ENCODE results near the gene HS6ST3.

HS6ST3 gene

DNA sequence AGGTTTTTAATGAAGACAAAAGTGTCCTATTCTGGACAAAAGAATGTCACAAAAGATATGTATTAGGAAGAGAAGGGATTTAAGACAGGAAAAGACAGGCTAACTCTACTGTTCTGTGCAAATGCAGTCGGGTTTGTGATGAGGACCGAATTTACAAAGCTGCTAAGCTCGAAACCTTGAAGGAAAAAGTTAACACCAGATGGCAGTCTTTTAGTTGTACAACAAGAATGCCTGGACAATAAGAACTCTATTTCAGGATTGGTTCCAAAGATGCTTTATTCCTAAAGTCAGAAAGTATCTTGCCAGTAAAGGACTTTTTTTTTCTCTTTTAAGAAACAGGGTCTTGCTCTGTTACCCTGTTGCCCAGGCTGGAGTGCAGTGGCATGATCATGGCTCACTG is 51.1 kb downstream of the HS6ST3 start:
- Histone ChIP-seq H3K36me3 (ENCODE audit: control insufficient read depth in 2 of 2, insufficient read depth in 2 of 2, low read length in 2 of 2) (no peaks in the 10 kb centered on the region), H3K27ac (ENCODE audit: low read length) (no peak overlapping the region), H3K4me3 (ENCODE audit: low read length in 2 of 2) (no peak overlapping the region), H3K9ac (ENCODE audit: low read length in 2 of 2) (no peak overlapping the region), H3K27me3 (ENCODE audit: control insufficient read depth in 1 of 2, insufficient read depth in 2 of 2, low read length in 2 of 2) (no peaks in the 10 kb centered on the region), H3K9me3 (ENCODE audit: control insufficient read depth in 2 of 2, low read length in 2 of 2) (no peaks in the 10 kb centered on the region), H3K4me1 (ENCODE audit: control insufficient read depth, insufficient read depth, low read length) (no peaks in the 10 kb centered on the region)

GRCh38 chr13:96159725-96160124 is 69.8 kb downstream of the HS6ST3 start:
- Histone ChIP-seq H3K9ac (ENCODE audit: low read length in 2 of 2) (no peak overlapping the region), H3K9me3 (ENCODE audit: control insufficient read depth in 2 of 2, low read length in 2 of 2) (no peaks in the 10 kb centered on the region), H3K4me3 (ENCODE audit: low read length in 2 of 2) (no peak overlapping the region), H3K36me3 (ENCODE audit: control insufficient read depth in 2 of 2, insufficient read depth in 2 of 2, low read length in 2 of 2) (no peaks in the 10 kb centered on the region), H3K4me1 (ENCODE audit: control insufficient read depth, insufficient read depth, low read length) (no peaks in the 10 kb centered on the region), H3K27me3 (ENCODE audit: control insufficient read depth in 1 of 2, insufficient read depth in 2 of 2, low read length in 2 of 2) (no peaks in the 10 kb centered on the region), H3K27ac (ENCODE audit: low read length) (no peak overlapping the region)

- no peak overlapping the region for H3K9ac ChIP-seq (ENCODE audit: low read length in 2 of 2)
- no peak overlapping the region for H3K27ac ChIP-seq (ENCODE audit: low read length)
- no peaks in the 10 kb centered on the region for H3K36me3 ChIP-seq (ENCODE audit: control insufficient read depth in 2 of 2, insufficient read depth in 2 of 2, low read length in 2 of 2)
- H3K4me1 ChIP-seq (ENCODE audit: control insufficient read depth, insufficient read depth, low read length): no peaks in the 10 kb centered on the region
- no peak overlapping the region for H3K4me3 ChIP-seq (ENCODE audit: low read length in 2 of 2)
- H3K9me3 ChIP-seq (ENCODE audit: control insufficient read depth in 2 of 2, low read length in 2 of 2): no peaks in the 10 kb centered on the region
- H3K27me3 ChIP-seq (ENCODE audit: control insufficient read depth in 1 of 2, insufficient read depth in 2 of 2, low read length in 2 of 2): no peaks in the 10 kb centered on the region
Observed at GRCh38 chr13:96161141-96161540, 71.2 kb downstream of the HS6ST3 start.

- H3K27me3 ChIP-seq (ENCODE audit: control insufficient read depth in 1 of 2, insufficient read depth in 2 of 2, low read length in 2 of 2): no peaks in the 10 kb centered on the region
- no peak overlapping the region for H3K4me3 ChIP-seq (ENCODE audit: low read length in 2 of 2)
- no peak overlapping the region for H3K9ac ChIP-seq (ENCODE audit: low read length in 2 of 2)
- H3K4me1 ChIP-seq (ENCODE audit: control insufficient read depth, insufficient read depth, low read length): no peaks in the 10 kb centered on the region
- H3K9me3 ChIP-seq (ENCODE audit: control insufficient read depth in 2 of 2, low read length in 2 of 2): no peaks in the 10 kb centered on the region
- H3K36me3 ChIP-seq (ENCODE audit: control insufficient read depth in 2 of 2, insufficient read depth in 2 of 2, low read length in 2 of 2): no peaks in the 10 kb centered on the region
- no peak overlapping the region for H3K27ac ChIP-seq (ENCODE audit: low read length)
Observed at GRCh38 chr13:96165840-96166239, 75.9 kb downstream of the HS6ST3 start.

GRCh38 chr13:96172066-96172465 is 82.2 kb downstream of the HS6ST3 start:
- H3K4me1 ChIP-seq (ENCODE audit: control insufficient read depth, insufficient read depth, low read length): no peaks in the 10 kb centered on the region
- no peak overlapping the region for H3K4me3 ChIP-seq (ENCODE audit: low read length in 2 of 2)
- no peak overlapping the region for H3K9ac ChIP-seq (ENCODE audit: low read length in 2 of 2)
- no peak overlapping the region for H3K27ac ChIP-seq (ENCODE audit: low read length)
- H3K27me3 ChIP-seq (ENCODE audit: control insufficient read depth in 1 of 2, insufficient read depth in 2 of 2, low read length in 2 of 2): no peaks in the 10 kb centered on the region
- no peaks in the 10 kb centered on the region for H3K9me3 ChIP-seq (ENCODE audit: control insufficient read depth in 2 of 2, low read length in 2 of 2)
- no peaks in the 10 kb centered on the region for H3K36me3 ChIP-seq (ENCODE audit: control insufficient read depth in 2 of 2, insufficient read depth in 2 of 2, low read length in 2 of 2)

DNA sequence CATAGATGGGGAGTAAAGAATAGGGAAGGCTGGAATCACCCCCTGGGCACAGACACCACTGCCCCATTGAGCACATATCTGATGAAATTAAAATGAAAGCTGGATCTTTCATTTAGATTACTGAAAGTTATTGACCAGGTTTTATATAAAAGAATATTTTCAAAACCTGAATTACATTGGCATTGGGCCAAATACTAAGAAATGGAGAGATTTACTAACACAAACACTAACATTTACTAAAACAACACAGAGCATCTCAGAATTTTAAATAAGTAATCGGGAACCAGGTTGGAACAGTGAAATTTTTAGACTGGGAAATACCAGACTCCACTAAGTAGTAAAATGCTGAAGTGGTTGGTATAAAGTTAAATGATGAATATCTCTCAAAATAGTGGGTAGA is 88.9 kb downstream of the HS6ST3 start:
- no peak overlapping the region for H3K9ac ChIP-seq (ENCODE audit: low read length in 2 of 2)
- H3K4me3 ChIP-seq (ENCODE audit: low read length in 2 of 2): no peak overlapping the region
- H3K4me1 ChIP-seq (ENCODE audit: control insufficient read depth, insufficient read depth, low read length): peaks cover 7% of the 10 kb centered on the region
- no peaks in the 10 kb centered on the region for H3K36me3 ChIP-seq (ENCODE audit: control insufficient read depth in 2 of 2, insufficient read depth in 2 of 2, low read length in 2 of 2)
- no peak overlapping the region for H3K27ac ChIP-seq (ENCODE audit: low read length)
- no peaks in the 10 kb centered on the region for H3K27me3 ChIP-seq (ENCODE audit: control insufficient read depth in 1 of 2, insufficient read depth in 2 of 2, low read length in 2 of 2)
- H3K9me3 ChIP-seq (ENCODE audit: control insufficient read depth in 2 of 2, low read length in 2 of 2): no peaks in the 10 kb centered on the region

DNA sequence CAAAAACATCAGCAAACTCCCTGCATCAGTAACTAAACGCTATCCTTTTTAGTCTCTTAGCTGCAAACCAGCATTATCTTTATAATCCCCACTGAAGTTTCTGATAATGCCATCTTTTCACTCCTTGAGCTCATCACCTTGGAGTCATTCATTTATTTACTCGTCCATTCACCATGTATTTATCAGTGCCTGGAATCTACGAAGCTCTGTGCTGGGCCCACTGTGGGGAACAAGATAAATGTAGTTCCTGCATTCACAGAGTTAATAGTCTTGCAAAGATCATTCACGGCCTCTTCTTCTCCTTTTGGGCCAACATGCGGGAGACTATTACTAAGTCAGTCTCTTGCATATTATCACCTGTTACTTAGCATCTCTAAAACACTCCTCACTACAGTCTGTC is 89.4 kb downstream of the HS6ST3 start:
- Histone ChIP-seq H3K4me3 (ENCODE audit: low read length in 2 of 2) (no peak overlapping the region), H3K27me3 (ENCODE audit: control insufficient read depth in 1 of 2, insufficient read depth in 2 of 2, low read length in 2 of 2) (no peaks in the 10 kb centered on the region), H3K27ac (ENCODE audit: low read length) (no peak overlapping the region), H3K9me3 (ENCODE audit: control insufficient read depth in 2 of 2, low read length in 2 of 2) (no peaks in the 10 kb centered on the region), H3K36me3 (ENCODE audit: control insufficient read depth in 2 of 2, insufficient read depth in 2 of 2, low read length in 2 of 2) (no peaks in the 10 kb centered on the region), H3K4me1 (ENCODE audit: control insufficient read depth, insufficient read depth, low read length) (peaks cover 7% of the 10 kb centered on the region), H3K9ac (ENCODE audit: low read length in 2 of 2) (no peak overlapping the region)

DNA sequence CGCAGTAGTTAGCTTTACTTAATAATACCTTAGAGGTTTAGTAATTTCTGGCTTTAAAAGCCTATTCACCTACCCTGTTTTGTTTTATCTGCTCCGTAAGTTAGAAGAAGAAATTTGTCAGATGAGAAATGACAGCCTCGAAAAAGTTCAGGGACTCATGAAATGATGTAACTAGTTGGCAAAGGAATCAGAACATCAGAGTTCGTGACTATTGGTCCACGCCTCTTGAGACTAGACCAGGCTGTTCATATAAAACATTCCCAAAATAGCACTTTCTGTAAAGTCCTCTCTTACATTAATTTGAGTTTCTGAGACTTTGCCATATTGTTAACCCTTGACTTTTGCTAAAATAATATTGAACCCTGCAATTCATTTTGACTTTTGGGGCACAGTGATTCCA is 92.0 kb downstream of the HS6ST3 start:
- Histone ChIP-seq H3K36me3 (ENCODE audit: control insufficient read depth in 2 of 2, insufficient read depth in 2 of 2, low read length in 2 of 2) (no peaks in the 10 kb centered on the region), H3K4me1 (ENCODE audit: control insufficient read depth, insufficient read depth, low read length) (peaks cover 7% of the 10 kb centered on the region), H3K9ac (ENCODE audit: low read length in 2 of 2) (peak overlapping the region in 1 of 2 donors; percentile 52), H3K4me3 (ENCODE audit: low read length in 2 of 2) (peak overlapping the region in 1 of 2 donors; percentile 24), H3K27me3 (ENCODE audit: control insufficient read depth in 1 of 2, insufficient read depth in 2 of 2, low read length in 2 of 2) (no peaks in the 10 kb centered on the region), H3K27ac (ENCODE audit: low read length) (no peak overlapping the region), H3K9me3 (ENCODE audit: control insufficient read depth in 2 of 2, low read length in 2 of 2) (no peaks in the 10 kb centered on the region)

DNA sequence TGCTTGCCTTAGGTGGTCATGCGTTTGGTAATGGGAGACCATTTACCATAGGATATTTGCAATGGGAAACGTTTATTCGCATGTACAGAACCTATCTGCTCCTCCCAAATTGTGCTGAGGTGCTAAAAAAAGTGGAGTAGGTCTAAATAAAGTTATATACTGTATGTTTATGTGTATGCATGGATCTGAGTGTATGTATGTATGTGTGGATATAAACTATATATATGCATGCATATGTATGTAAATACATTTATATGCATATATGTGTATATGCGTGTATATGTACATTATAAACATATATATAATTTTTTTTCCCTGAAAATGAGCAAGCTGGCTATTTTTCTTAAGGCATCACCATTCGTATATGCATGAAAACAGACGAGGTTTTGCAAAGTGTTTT is 95.9 kb downstream of the HS6ST3 start:
- H3K4me3 ChIP-seq (ENCODE audit: low read length in 2 of 2): no peak overlapping the region
- peaks cover 6% of the 10 kb centered on the region for H3K4me1 ChIP-seq (ENCODE audit: control insufficient read depth, insufficient read depth, low read length)
- H3K27ac ChIP-seq (ENCODE audit: low read length): no peak overlapping the region
- no peak overlapping the region for H3K9ac ChIP-seq (ENCODE audit: low read length in 2 of 2)
- no peaks in the 10 kb centered on the region for H3K9me3 ChIP-seq (ENCODE audit: control insufficient read depth in 2 of 2, low read length in 2 of 2)
- no peaks in the 10 kb centered on the region for H3K27me3 ChIP-seq (ENCODE audit: control insufficient read depth in 1 of 2, insufficient read depth in 2 of 2, low read length in 2 of 2)
- H3K36me3 ChIP-seq (ENCODE audit: control insufficient read depth in 2 of 2, insufficient read depth in 2 of 2, low read length in 2 of 2): no peaks in the 10 kb centered on the region

DNA sequence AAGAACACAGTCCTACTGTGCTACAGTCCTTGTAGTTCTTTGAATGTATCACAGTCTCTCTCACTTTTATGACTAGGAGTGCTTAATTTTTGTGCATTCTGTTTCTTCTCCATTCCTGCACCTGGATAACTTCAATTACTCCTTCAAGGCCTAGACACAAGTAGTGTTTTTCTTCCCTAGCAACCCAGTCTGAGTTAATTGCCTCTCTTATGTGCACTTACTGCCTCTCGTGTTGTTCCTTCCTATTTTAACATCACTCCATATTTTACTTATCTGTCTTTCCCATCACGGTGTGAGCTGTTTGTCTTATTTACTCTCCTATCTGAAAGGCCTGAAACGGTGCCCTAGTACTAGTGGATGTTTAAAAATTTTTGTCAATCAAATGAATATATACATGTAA is 101.5 kb downstream of the HS6ST3 start:
- H3K27me3 ChIP-seq (ENCODE audit: control insufficient read depth in 1 of 2, insufficient read depth in 2 of 2, low read length in 2 of 2): no peaks in the 10 kb centered on the region
- H3K27ac ChIP-seq (ENCODE audit: low read length): no peak overlapping the region
- peaks cover 2% of the 10 kb centered on the region for H3K4me1 ChIP-seq (ENCODE audit: control insufficient read depth, insufficient read depth, low read length)
- no peaks in the 10 kb centered on the region for H3K36me3 ChIP-seq (ENCODE audit: control insufficient read depth in 2 of 2, insufficient read depth in 2 of 2, low read length in 2 of 2)
- H3K9me3 ChIP-seq (ENCODE audit: control insufficient read depth in 2 of 2, low read length in 2 of 2): no peaks in the 10 kb centered on the region
- H3K4me3 ChIP-seq (ENCODE audit: low read length in 2 of 2): no peak overlapping the region
- H3K9ac ChIP-seq (ENCODE audit: low read length in 2 of 2): no peak overlapping the region

DNA sequence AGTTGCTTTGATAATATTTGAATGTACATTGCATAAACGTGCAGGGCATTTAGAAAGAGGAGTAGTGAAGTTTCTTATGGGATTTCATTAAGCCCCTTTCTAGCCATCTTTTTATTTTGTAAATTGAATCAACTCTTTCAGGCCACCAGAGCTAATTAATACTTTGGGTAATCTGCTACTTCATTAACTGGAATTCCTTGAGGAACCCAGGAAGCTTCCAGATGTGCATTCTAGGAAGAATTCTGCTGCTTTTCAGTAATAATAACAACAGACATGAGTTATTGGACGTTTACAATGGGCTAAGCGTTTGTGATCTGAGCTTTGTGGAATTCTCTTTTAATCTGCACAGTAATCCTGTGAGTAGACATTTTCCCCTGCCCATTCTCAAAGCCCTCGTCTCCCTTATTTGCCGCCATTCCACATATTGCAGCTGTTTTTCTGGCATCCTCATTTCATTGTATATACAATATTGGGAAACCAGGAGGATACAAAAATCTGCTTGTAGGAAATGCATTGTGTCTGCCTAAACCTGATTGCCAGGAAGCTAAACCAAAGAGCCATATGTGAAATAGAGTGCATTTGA is 103.9 kb downstream of the HS6ST3 start:
- no peaks in the 10 kb centered on the region for H3K27me3 ChIP-seq (ENCODE audit: control insufficient read depth in 1 of 2, insufficient read depth in 2 of 2, low read length in 2 of 2)
- H3K4me3 ChIP-seq (ENCODE audit: low read length in 2 of 2): no peak overlapping the region
- no peaks in the 10 kb centered on the region for H3K9me3 ChIP-seq (ENCODE audit: control insufficient read depth in 2 of 2, low read length in 2 of 2)
- H3K9ac ChIP-seq (ENCODE audit: low read length in 2 of 2): no peak overlapping the region
- H3K4me1 ChIP-seq (ENCODE audit: control insufficient read depth, insufficient read depth, low read length): peaks cover 2% of the 10 kb centered on the region
- H3K27ac ChIP-seq (ENCODE audit: low read length): no peak overlapping the region
- no peaks in the 10 kb centered on the region for H3K36me3 ChIP-seq (ENCODE audit: control insufficient read depth in 2 of 2, insufficient read depth in 2 of 2, low read length in 2 of 2)

Data from stomach smooth muscle (tissue), 2 donors.